ENCODE measurements around the gene PCDH1.

The PCDH1 gene

GRCh38 chr5:141806626-141807025, 71.6 kb downstream of the PCDH1 start:
- no peak for FAIRE-seq

DNA sequence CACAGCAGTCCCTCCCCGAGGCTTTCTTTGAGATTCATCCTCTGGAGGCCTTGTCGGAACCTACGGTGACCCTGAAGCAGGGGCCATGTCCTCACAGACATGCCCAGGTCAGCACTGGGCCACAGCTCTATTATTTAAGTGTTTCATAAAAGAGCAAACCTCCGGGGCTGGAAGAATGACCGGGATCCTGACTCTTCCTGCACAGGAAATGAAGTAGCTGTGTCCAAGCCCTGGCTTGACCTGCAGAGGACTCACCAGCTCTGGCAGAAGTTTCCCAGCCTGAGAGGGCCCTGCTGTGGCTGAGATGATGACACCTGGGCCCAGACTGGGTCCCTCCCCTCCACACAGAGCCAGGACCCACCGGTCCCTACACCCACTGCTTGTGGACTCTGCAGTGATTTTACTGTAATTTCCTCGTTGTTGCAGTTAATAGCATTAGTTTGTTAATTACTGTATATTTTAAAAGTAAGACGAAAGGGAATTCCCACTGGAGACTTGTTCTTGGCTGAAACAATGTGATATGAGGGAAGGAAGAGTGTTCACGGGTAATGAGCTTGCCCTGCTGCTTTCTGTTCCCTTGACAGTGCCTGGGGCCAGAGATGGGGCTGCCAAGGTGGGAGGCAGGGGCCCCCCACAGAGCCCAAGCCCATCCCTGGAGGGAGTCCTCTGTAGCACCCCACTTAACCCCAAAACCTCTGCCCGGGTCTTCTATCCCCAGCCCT, 72.2 kb downstream of the PCDH1 start:
- no peak for FAIRE-seq

DNA sequence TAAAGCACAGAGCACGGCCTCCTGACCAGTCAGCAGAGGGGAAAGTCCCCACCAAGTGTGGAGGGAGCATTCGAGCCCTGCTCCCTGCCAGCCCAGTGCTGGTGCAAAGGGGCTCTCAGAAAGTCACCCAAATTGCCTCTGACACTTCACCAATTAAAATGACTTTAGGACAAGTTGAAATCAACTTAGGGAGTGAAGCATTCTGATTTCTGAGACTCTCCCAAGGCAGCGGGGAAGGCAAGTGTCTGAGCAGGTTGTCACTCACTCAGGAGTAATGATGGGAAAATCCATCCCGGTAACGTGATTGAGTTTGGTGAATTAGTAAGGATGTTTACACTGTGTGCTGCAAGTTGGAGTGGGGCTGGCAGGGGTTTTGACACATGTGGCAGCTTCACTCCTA, 73.7 kb downstream of the PCDH1 start:
- FAIRE-seq, result no peak
